Measurements from ENCODE around the gene BRF1.

BRF1 gene

DNA sequence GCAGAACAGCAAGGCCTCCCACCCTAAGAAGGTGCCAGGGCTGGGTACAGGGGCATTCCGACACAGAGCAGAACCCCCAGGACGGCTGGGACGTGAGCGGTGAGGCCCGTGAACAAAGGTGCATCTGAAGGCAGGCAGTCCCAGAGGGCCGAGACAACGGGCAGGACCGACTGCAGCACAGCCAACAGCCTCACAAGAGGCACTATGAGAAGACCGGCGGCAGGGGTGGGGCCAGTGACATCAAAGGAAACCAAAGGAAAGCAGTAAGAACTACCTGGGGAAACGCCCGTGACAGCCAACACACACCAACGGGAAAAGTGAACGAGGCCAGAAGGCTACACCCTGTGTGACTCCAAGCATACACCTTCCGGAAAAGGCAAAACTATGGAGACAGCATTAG is 43.3 kb downstream of the BRF1 start:
- DNase-seq = no peak

DNA sequence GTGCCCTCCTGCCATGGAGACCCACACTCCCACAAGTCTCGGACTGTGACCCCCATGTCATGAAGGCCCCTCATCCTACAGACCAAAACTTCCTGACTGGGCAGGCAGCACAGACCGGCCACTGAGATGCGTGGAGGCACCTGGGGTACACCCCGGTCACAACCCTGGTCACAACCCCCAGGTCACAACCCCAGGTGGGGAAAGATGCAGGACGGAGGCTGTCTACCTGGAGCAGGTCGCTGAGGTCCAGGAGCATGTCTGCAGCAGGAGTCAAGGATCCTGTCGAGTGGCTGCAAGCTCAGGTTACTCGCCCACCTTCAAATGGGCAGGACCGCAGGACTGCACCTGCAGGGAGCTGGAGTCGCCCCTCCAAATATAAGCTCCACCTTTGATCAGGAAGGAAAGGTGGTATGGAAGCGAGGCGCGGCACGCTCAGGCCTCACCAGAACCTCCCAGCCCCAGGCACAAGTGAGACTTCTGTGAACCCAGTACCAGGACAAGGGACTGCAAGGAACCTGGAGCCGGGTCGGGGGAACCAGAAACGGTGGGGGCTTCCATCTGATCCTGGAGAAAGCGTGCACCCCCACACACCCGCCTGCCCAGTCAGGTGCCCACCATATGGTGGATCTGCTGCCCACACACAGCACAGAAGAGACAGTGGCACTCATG is 44.4 kb downstream of the BRF1 start:
- DNase-seq = peak; percentile 60

DNA sequence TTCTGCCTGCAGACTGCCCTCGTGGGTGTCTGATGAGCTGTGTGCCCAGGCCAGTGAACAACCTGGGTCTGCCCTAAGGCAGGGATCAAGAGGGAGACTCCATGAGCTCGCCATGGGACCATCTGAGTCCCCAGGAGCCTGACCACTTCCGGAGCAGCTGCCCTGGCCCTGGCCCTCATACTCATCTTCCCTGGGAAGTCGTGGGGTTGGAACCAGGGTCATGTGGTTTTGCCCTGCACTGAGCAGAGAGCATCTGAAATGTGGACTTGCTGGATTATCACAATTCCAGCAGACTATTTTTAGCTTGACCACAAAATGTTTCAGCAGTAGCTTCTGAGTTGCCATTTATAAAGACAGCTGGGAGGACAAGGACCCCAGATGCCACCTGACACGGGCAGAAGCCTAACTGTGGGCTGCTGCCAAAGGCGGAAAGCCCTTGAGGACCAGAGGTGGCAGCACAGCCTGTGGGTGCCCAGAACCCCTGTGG is 45.7 kb downstream of the BRF1 start:
- peak; percentile 36 for DNase-seq

DNA sequence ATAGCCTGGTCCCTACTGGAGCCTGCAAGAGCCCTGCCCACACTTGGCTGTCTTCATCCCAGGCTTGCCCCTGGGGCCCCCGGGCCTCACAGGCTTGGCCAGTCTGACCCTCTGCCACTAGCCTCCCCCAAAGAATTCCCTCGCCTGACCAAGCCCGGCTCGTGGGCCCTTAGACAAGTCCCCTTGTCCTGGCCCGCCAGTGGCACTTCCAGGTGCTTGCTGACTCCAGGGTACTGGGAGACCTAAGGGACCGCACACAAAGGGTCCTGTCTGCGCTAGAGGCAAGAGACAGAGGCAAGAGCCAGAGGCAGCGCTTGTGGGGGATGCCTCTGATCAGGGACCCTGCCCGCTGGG is 47.5 kb downstream of the BRF1 start:
- no peak for DNase-seq

DNA sequence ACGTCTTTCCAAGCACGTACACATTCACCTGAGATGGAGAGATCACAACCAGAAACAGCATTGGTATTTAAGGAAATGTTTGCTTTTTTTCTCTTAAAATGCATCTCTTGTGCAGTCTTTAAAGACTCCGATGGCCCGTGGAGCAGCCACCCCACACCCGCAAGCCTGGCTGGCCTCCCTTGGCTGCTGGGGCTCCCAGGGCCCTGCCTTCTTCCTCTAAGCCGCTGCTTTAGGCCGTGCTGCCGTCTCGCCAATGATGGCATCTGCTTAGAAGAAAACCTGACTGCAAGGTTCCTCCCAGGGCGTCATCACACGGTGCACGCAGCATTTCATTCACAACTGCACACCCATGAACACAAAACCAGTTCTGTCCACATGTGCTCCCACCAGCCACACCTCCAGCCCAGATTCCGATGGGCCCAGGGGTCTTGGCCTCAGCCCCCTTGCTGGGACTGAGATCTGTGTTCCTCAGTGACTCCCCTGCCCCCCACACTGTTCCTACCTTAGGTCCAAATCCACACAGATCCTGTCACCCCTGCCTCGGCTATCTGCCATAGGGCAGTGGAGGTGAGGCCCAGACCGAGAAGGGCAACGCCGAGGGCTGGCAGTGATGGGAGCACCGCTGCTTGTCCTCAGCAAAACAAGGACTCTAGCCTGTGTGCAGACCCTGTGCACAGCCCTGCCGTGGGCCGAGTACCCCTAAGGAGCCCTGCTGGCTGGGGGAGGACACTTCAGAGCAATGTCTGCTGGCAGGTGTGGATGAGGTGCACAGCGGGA is 48.1 kb downstream of the BRF1 start:
- DNase-seq = no peak

DNA sequence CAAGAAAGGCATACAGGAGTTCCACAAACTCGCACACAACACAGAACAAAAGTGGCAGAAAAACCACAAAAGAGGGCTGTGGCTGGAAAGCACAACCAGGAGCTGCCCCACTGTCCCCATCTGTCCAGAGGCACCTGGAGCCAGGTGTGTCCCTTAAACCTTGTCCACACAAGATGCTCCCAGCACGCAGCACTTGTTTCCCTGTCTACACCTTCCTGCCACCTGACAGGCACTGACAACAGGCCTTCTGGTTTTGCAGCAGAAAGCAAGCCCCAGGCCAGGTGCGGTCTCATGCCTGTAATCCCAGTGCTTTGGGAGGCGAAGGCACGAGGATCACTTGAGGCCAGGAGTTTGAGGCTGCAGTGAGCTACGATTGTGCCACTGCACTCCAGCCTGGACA is 48.9 kb downstream of the BRF1 start:
- DNase-seq = no peak

DNA sequence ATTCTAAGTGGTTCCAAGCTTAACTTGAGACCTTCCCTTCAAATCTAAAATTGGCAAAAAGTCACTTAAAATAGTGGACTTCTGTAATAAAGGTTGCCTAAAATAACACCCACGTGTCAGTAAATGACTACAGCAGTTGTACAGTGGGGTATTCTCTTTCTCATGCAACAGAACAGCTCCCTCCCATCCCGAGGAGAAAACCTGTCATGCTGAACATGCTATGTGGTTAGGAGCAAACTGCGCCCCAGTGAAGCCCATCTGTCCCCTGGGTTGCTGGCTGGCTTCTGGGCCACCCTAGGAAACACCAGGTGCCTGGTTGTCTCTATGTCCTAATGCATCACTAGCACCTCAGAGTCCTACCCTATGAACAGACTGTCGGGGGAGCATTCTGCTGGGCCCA is 49.8 kb downstream of the BRF1 start:
- DNase-seq = no peak

DNA sequence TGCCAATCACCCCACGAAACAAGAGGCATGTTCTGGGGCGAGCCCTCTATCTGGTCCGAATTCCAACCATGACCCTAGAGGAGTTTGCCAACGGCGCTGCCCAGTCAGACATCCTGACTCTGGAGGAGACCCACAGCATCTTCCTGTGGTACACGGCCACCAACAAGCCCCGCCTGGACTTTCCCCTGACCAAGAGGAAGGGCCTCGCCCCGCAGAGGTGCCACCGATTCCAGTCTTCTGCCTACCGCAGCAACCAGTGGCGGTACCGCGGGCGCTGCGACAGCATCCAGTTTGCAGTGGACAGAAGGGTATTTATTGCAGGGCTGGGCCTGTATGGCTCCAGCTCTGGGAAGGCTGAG is 50.8 kb downstream of the BRF1 start:
- no peak for DNase-seq

DNA sequence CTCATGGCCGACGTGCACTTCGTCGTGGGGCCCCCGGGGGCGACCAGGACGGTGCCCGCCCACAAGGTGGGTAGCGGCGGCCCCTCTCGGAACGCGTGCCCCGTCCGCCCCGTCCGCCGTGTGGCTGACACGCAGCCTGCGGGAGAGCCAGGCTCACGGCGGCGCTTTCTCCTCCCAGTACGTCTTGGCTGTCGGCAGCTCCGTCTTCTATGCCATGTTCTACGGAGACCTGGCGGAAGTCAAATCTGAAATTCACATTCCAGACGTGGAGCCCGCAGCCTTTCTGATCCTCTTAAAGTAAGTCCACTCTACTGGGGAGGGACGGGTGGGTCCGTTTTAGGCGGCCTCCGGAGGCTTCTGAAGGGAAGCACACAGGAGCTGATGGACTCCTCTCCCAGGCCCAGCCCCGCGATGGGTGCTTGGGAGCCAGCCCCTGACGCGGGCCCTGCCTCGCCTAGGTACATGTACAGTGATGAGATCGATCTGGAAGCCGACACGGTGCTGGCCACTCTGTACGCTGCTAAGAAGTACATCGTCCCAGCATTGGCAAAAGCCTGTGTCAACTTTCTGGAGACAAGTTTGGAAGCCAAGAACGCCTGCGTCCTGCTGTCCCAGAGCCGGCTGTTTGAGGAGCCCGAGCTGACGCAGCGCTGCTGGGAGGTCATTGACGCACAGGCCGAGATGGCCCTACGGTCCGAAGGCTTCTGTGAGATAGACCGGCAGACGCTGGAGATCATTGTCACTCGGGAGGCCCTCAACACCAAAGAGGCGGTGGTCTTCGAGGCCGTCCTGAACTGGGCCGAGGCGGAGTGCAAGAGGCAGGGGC is 51.4 kb downstream of the BRF1 start:
- no peak for DNase-seq

DNA sequence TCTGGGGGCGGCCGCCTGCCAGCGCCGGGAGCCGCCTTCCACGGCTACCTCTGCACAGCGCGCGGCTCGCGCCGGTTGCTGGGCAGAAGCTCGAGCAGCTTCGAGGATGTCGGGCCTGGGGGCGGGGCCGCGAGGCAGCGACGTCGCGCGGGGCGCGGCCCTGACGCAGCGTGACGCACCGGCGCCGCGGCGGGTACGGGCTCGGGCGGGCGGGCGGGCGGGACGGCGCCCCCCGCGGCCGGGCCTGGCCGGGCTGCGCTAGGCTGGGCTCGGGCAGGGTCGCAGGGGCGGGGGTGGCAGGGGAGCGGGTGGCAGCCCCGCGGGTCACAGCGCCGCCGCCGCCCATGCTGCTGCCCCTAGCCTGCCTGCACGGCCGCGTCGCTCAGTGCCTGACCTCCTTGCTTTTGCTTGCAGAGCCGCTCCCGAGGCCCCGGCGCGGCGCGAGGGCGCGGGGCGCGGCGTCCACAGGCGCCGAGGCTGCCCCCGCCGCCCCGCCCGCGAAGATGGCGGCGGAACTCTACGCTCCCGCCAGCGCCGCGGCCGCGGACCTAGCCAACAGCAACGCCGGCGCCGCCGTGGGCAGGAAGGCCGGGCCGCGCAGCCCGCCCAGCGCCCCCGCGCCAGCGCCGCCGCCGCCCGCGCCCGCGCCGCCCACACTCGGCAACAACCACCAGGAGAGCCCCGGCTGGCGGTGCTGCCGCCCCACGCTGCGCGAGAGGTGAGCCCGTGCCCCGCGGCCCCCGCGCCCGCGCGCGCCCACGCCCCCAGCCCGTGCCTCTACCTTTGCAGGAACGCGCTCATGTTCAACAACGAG is 52.2 kb downstream of the BRF1 start, which contains the start of gene BTBD6:
TSS of gene BTBD6 (plus strand) at position 166 of the 814 bp plus-strand sequence. CDS start at position 345, 179 bp downstream.
- DNase-seq = peak; percentile 79

DNA sequence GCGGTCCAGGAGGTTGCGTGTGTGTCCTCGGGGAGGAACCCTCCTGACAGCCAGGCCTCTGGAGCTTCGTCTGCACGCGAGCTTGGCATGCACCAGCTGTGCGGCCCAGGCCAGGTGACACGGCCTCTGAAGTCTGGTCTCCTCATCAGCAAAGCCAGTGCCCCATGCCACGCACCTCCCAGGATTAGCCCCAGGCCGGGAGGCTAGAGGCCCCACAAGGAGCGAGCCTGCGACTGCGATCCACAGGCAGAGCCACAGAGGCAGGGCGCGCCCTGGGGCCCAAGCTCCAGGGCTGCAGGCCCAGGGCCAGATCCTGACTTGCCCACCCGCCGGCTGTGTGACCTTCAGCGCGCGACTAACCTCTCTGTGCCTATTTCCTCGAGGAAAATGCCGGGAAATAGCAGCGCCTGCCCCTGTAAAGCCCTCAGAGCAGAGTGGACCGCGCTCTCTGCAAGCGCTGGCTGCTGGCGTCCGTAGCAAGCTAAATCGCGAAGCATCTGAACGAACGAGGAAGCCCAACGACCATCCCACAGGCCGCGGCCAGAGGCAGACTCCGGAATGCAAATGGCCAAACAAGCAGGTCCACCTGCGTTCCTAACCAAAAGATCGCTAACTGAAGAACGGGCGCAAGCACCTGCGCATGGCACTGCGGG is 53.0 kb downstream of the BRF1 start:
- DNase-seq = no peak

DNA sequence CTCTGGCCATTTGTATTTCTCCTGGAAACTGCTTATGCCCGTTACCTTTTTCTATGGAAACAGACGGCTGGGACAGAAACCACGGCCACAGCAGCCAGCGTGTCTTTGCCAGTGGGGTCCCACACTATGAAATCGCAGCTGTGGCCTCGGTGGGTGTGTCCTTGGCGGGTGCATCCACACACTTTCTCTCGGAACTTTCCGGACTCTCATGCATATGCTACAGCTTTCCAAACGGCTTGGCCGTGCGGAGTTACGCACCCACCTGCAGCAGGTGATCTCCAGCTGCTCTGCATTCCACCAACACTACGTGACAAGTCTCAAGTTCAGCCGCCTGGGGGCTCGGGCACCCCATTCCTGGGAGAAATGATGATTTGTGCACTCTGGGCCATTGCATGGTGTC is 53.8 kb downstream of the BRF1 start:
- DNase-seq = no peak

DNA sequence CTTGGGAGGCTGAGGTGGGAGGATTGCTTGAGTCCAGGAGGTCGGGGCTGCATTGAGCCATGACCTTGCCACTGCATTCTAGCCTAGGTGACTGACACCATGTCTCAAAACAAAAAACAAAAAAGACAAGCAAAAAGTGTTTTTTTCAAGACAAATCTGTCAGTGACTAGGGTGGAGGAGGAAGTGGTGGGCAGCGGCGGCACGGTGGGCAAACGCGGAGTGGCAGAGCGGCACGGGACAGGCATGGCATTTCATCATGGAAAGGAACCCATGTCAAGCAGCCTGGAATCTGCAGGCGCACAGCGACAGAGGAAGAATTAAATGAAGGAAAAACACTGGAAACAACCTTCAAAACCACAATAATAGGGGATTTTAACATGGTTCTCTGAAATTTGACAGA is 56.5 kb downstream of the BRF1 start:
- no peak for DNase-seq

DNA sequence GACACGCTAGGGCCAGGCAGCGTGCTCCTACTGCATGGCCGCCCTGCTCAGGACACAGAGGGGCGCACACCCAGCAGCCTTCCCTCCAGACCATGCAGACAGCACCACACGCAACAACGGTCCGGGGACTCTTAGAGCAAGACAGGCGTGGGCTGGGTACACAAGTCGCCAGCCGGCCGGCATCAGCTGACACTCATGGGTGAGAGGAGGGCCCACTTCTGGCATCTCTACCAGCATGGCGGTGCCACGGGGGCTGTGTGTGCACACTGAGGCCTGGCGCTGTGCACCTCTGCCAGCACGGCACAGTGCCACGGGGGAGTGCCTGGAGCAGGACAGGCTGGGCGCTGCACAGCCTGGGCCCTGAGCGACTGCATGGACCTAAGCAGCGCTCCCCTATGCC is 59.2 kb downstream of the BRF1 start:
- no peak for DNase-seq

DNA sequence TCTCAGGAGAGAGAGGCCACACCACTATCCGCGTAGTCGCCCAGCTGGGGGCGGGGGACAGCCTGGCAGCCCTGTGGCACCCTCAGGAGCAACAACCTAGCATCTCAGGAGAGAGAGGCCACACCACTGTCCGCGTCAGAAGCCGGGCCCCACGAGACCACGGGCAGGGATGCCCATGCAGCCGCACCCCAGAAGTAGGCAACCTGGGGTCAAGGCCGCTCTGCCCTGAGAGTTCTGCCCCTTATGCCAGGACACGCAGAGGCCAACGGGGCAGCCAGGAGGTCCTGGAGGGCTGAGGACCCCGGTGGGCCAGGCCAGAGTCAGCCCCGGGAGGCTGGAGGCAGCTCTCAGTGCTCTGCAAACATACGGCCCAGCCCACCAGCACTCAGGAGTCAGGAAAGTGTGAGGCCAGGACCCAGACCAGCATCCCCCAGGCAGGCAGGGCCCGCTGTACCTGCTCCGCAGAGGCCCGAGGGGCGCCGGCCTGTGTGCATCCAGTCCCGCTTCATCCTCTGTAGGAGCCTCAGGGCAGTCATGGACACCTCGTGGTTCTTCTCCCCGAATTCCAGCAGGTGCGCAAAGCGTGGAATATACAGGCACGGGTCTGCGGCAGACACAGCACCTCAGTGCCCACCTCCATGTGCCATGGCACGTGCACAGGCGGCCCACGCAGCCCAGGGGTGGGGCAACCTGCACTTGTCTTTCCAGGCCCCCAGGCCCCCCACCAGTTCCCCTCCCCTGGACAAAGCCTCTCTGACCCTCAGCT is 59.8 kb downstream of the BRF1 start:
- no peak for DNase-seq

DNA sequence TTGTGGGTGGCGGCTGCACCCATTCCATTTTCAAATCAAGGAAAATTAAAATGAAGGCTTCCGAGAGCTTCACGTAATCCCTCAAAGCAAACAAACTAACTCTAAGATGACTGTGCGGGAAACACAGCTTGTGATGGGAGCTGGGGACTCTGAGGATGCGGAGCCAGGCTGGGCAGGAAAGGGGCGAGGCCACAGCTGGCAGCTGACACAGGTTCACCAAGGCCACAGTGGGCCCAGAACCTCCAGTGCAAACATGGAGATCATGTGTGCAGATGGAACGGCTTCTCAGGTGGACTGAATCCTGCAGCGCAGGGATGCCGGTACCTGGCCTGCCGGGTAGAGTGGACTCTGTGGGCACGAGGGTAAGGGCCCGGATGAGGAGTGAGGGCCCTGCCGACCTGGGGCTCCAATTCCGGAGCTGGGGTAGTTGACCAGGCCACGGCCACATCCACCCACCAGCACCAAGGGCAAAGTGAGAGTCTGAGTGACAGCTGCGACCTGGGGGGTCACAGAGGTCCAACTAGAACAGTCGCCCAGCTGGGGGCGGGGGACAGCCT is 71.6 kb downstream of the BRF1 start:
- DNase-seq = no peak

DNA sequence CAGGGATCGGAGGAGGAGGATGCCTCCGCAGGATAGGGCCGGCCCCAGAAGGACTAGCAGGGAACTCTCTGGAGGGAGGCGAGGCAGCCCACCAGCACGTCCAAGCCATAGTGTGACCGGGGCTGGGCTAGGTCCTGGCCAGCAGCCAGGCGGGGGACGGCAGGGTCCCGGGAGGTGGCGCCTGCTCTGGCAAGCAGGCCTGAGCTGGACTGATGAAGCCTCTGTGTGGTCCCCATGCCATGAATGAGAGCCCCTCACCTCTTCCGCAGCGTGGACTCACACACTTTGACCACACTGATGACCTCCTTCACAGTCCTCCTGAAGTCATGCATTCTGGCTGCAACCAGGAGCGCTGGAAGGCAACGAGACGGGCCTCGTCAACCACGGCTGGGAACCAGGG is 72.2 kb downstream of the BRF1 start:
- DNase-seq = no peak

DNA sequence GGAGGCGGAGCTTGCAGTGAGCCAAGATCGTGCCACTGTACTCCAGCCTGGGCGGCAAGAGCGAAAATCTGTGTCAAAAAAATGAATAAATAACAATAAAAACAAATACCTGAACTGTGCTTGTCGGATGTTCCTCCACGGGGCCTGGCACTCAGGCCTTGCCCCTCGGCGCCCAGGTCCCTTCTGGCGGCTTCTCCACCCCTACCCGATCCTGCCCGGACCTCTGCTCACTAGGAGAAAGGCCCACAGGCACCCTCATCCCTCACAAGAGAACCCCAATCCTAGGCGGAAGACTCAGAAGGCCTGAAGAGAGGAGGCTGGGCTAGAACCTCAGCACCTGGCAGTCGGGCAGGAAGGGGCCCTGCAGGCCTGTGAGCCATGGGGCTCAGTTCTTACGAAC is 73.5 kb downstream of the BRF1 start:
- no peak for DNase-seq

DNA sequence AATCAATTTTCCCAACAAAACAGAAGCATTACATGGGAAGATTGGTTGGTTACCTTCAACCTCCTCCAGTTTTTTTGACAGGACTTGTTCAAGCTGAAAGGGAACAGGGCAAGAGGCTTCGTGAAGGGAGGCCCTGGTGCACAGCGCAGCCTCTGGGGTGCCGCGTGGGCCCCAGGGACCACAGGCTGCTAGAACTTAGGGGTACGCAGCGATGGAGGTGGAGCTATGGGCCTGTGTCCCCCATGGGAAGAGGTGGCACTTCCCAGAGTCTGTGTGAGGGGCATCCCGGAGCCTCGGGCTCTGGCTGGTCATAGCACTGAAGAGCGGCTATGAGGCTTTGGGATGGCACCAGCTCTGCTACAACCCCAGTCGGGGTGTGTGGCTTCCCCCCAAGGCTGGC is 74.6 kb downstream of the BRF1 start:
- no peak for DNase-seq

DNA sequence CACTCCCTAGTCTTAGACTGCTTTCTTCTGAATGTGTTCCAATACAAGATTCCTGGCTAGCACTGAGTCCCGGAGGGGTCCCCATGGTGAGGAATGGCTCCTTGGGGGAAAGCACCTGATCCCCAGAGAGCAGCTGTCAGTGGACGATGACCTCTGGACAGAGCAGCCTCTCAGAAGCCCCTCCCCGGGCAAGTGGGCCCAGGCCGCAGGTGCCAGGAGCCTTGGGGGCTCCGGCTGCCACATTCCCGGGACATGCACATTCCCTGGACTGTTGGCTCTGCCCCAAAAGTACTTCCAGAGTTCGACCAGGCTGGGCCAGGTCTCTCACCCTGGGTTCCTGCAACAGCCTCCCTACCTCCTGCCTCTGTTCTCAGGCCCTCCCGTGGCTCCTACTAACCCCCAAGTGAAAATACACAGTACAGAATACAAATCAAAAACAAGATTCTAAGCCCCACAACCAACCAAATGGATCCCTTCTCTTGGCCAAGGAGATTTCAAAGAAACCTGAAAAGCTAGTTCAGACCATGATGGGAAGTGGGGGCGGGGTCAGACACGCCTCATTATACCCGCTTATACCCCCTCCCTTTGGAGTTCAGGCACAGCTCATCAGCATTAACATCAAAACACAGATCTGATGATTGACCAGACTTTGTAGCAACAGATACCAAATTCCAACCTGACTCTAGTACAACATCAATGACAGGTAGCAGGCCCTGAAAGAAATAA is 75.8 kb downstream of the BRF1 start:
- no peak for DNase-seq

Measured in DMS79 (cell line).